ENCODE measurements around the gene FTCD.
"Not testable (repeated sequence)": the region's sequence is repeated elsewhere in the genome, so short reads cannot be mapped to it uniquely, and the experiment has no call there.

The FTCD gene

GRCh38 chr21:46188226-46189212 is 33.1 kb upstream of the FTCD start:
- in situ Hi-C loops (cut with MboI; ENCODE audit: low sequenced_read_pairs) = no loop called here

- in situ Hi-C loops (cut with MboI; ENCODE audit: low sequenced_read_pairs) = no loop called here
Observed at GRCh38 chr21:46187814-46188213, 32.4 kb upstream of the FTCD start.

- in situ Hi-C loops (cut with MboI; ENCODE audit: low sequenced_read_pairs) = no loop called here
Observed at GRCh38 chr21:46187261-46187660, 31.9 kb upstream of the FTCD start.

- in situ Hi-C loops (cut with MboI; ENCODE audit: low sequenced_read_pairs) = no loop called here
Observed at GRCh38 chr21:46185716-46186115, 30.3 kb upstream of the FTCD start.

GRCh38 chr21:46184625-46185555 is 29.5 kb upstream of the FTCD start:
- in situ Hi-C loops (cut with MboI; ENCODE audit: low sequenced_read_pairs) = no loop called here

GRCh38 chr21:46183910-46184624 is 28.7 kb upstream of the FTCD start, which contains the start of gene SPATC1L:
SPATC1L (minus strand) TSS chr21:46184459; CDS start chr21:46182816, 1,643 bp downstream.
- in situ Hi-C loops (cut with MboI; ENCODE audit: low sequenced_read_pairs) = no loop called here

GRCh38 chr21:46183337-46183909 is 28.0 kb upstream of the FTCD start:
- in situ Hi-C loops (cut with MboI; ENCODE audit: low sequenced_read_pairs) = not testable (repeated sequence)

- in situ Hi-C loops (cut with MboI; ENCODE audit: low sequenced_read_pairs) = no loop called here
Observed at GRCh38 chr21:46182548-46183336, 27.4 kb upstream of the FTCD start.

- in situ Hi-C loops (cut with MboI; ENCODE audit: low sequenced_read_pairs) = no loop called here
Observed at GRCh38 chr21:46181953-46182547, 26.7 kb upstream of the FTCD start.

GRCh38 chr21:46181436-46181835 is 26.1 kb upstream of the FTCD start:
- in situ Hi-C loops (cut with MboI; ENCODE audit: low sequenced_read_pairs) = no loop called here

- in situ Hi-C loops (cut with MboI; ENCODE audit: low sequenced_read_pairs) = no loop called here
Observed at GRCh38 chr21:46180778-46181391, 25.5 kb upstream of the FTCD start.

- in situ Hi-C loops (cut with MboI; ENCODE audit: low sequenced_read_pairs) = no loop called here
Observed at GRCh38 chr21:46180079-46180722, 24.8 kb upstream of the FTCD start.

- in situ Hi-C loops (cut with MboI; ENCODE audit: low sequenced_read_pairs) = no loop called here
Observed at GRCh38 chr21:46179708-46180078, 24.3 kb upstream of the FTCD start.

GRCh38 chr21:46178961-46179360 is 23.6 kb upstream of the FTCD start:
- in situ Hi-C loops (cut with MboI; ENCODE audit: low sequenced_read_pairs) = no loop called here

- in situ Hi-C loops (cut with MboI; ENCODE audit: low sequenced_read_pairs) = not testable (repeated sequence)
Observed at GRCh38 chr21:46176443-46177129, 21.2 kb upstream of the FTCD start.

GRCh38 chr21:46173573-46173972 is 18.2 kb upstream of the FTCD start:
- in situ Hi-C loops (cut with MboI; ENCODE audit: low sequenced_read_pairs) = no loop called here

GRCh38 chr21:46172863-46173528 is 17.6 kb upstream of the FTCD start:
- in situ Hi-C loops (cut with MboI; ENCODE audit: low sequenced_read_pairs) = no loop called here
